ENCODE results near the gene CUBN.

CUBN gene

GRCh38 chr10:17086865-17087367, 42.7 kb downstream of the CUBN start:
- no peak overlapping the region for H3K27ac ChIP-seq
- H3K4me3 ChIP-seq = no peak overlapping the region
- no peak for DNase-seq (ENCODE audit: low spot score)
- no peak for TF ChIP-seq CTCF (IDR thresholded peaks at IDR 0.05)

GRCh38 chr10:17085011-17085725, 44.4 kb downstream of the CUBN start:
- no peak for TF ChIP-seq CTCF (IDR thresholded peaks at IDR 0.05)
- no peak for DNase-seq (ENCODE audit: low spot score)
- H3K4me3 ChIP-seq = no peak overlapping the region
- no peak overlapping the region for H3K27ac ChIP-seq

GRCh38 chr10:17084258-17084657, 45.4 kb downstream of the CUBN start:
- TF ChIP-seq CTCF (IDR thresholded peaks at IDR 0.05) = no peak
- Histone ChIP-seq H3K4me3 (no peak overlapping the region), H3K27ac (no peak overlapping the region)
- DNase-seq (ENCODE audit: low spot score) = no peak

- no peak overlapping the region for H3K27ac ChIP-seq
- no peak overlapping the region for H3K4me3 ChIP-seq
- TF ChIP-seq CTCF (IDR thresholded peaks at IDR 0.05) = no peak
- DNase-seq (ENCODE audit: low spot score) = no peak
Observed at GRCh38 chr10:17081431-17081830, 48.2 kb downstream of the CUBN start.

- TF ChIP-seq CTCF (IDR thresholded peaks at IDR 0.05) = no peak
- Histone ChIP-seq H3K4me3 (no peak overlapping the region), H3K27ac (no peak overlapping the region)
- no peak for DNase-seq (ENCODE audit: low spot score)
Observed at GRCh38 chr10:17077890-17078289, 51.7 kb downstream of the CUBN start.

- Histone ChIP-seq H3K4me3 (no peak overlapping the region), H3K27ac (no peak overlapping the region)
- DNase-seq (ENCODE audit: low spot score) = no peak
- no peak for TF ChIP-seq CTCF (IDR thresholded peaks at IDR 0.05)
Observed at GRCh38 chr10:17077346-17077781, 52.2 kb downstream of the CUBN start.

Measured in coronary artery (tissue), 2 donors.